GM12865 (cell line): Measurements from ENCODE around the gene KRT24.

Experiments
- DNase-seq: peaks from one replicate; pipeline ENCODE4 v3.0.0; 2010; ENCODE audit warnings: low read depth
- H3K4me3 ChIP-seq: 2 replicates; pipeline ENCODE4 v1.5.1; 2011; ENCODE audit warnings: mild to moderate bottlenecking, low read depth, low read length, control low read depth
- CTCF ChIP-seq: IDR thresholded peaks from 2 replicates; pipeline ENCODE4 v1.5.1; 2011; ENCODE audit warnings: low read length, control low read depth, low read depth, inconsistent platforms; ENCODE audit not compliant: insufficient read depth; ENCODE audit errors: missing control alignments

The KRT24 gene

GRCh38 chr17:40679523-40679907 is 24.0 kb downstream of the KRT24 start:
- H3K4me3 ChIP-seq, result no peak overlapping the region
- no peak for DNase-seq
- TF ChIP-seq CTCF, result no peak

GRCh38 chr17:40678902-40679522 is 24.5 kb downstream of the KRT24 start:
- TF ChIP-seq CTCF, result no peak
- DNase-seq, result no peak
- no peak overlapping the region for H3K4me3 ChIP-seq

GRCh38 chr17:40675905-40676304 is 27.6 kb downstream of the KRT24 start:
- H3K4me3 ChIP-seq, result no peak overlapping the region
- TF ChIP-seq CTCF, result no peak
- DNase-seq, result no peak

GRCh38 chr17:40672654-40673053 is 30.9 kb downstream of the KRT24 start:
- DNase-seq, result no peak

GRCh38 chr17:40671282-40671681 is 32.3 kb downstream of the KRT24 start:
- DNase-seq, result no peak
- H3K4me3 ChIP-seq, result no peak overlapping the region
- no peak for TF ChIP-seq CTCF

More at GRCh38 chr17:40672654-40673053, 30.9 kb downstream of the KRT24 start:
- no peak overlapping the region for H3K4me3 ChIP-seq
- TF ChIP-seq CTCF, result no peak

GRCh38 chr17:40666331-40666730 is 37.2 kb downstream of the KRT24 start:
- DNase-seq, result no peak
- no peak for TF ChIP-seq CTCF
- H3K4me3 ChIP-seq, result no peak overlapping the region
